Heart right ventricle (tissue), 16 donors: ENCODE results near the gene MACIR. TPM values are rescaled to one million over a fixed set of nuclear protein-coding genes. Genes with fewer than 3 reads are reported as not detected.

ENCODE experiments used
- ATAC-seq, 8 donors: fragments of 200-7000 bp; cut with Tn5 transposase; one replicate each; pipeline ENCODE4 v1.9.1; 2020; ENCODE audit warnings: mild to moderate bottlenecking in 8 of 8, moderate library complexity in 8 of 8, moderate number of reproducible peaks in 1 of 8
- DNase-seq, 2 donors: peaks; one replicate each; pipeline ENCODE4 v3.0.0-alpha.2; 2020
- H3K27ac ChIP-seq, 10 donors: fragments of 200-600 bp; sonication (generic) in 2 of 10; one replicate each; pipeline versions ENCODE4 v1.5.0 to v1.8.0; 2020 to 2022; ENCODE audit warnings: mild to moderate bottlenecking in 3 of 10
- H3K27me3 ChIP-seq, 7 donors: fragments of 200-600 bp; one replicate each; pipeline ENCODE4 v1.8.0; 2021 to 2022; ENCODE audit warnings: mild to moderate bottlenecking in 2 of 7
- H3K36me3 ChIP-seq, 9 donors: fragments of 200-600 bp; sonication (generic) in 1 of 9; one replicate each; pipeline versions ENCODE4 v1.5.0 to v1.8.0; 2020 to 2022; ENCODE audit warnings: mild to moderate bottlenecking in 2 of 9
- H3K4me1 ChIP-seq, 9 donors: fragments of 200-600 bp; sonication (generic) in 1 of 9; one replicate each; pipeline versions ENCODE4 v1.5.0 to v1.8.0; 2020 to 2022; ENCODE audit warnings: mild to moderate bottlenecking in 4 of 9
- H3K4me3 ChIP-seq, 10 donors: fragments of 200-600 bp; sonication (generic) in 2 of 10; one replicate each; pipeline versions ENCODE4 v1.5.0 to v1.8.0; 2020 to 2022; ENCODE audit warnings: mild to moderate bottlenecking in 7 of 10, moderate library complexity in 2 of 10
- H3K9me3 ChIP-seq, 11 donors: fragments of 200-600 bp in 10 of 11; sonication (generic) in 2 of 11; one replicate each; pipeline versions ENCODE4 v1.5.0 to v1.8.0; 2013 to 2022; ENCODE audit warnings: mild to moderate bottlenecking in 2 of 11, control low read depth in 1 of 11, moderate library complexity in 1 of 11
- WGBS, 2 donors: extraction: QIAGEN DNeasy Blood & Tissue Kit; methylation state at CpG; one replicate each; pipeline ENCODE4 v1.1.7; 2013; ENCODE audit warnings: inconsistent platforms in 1 of 2; 5-methylcytosine and 5-hydroxymethylcytosine counted together
- intact Hi-C, 10 donors: fragments of 100-400 bp; cut with DNase I; formaldehyde crosslinking; loops; one replicate each; pipeline versions ENCODE4 v1.11.1 to v1.14.2; 2022
- polyA plus RNA-seq, 2 donors: library from polyadenylated mRNA; stranded (reverse); fragments of 200-250 nt; gene quantifications; one replicate each; pipeline ENCODE4 v1.2.3, GENCODE V29; 2013
- total RNA-seq, 10 donors: library from RNA; stranded (reverse); fragmentation: NEBNext Ultra II Directional in 3 of 10; extraction: Animal tissue kit (Norgen Biotek cat#: 25700) in 3 of 10; gene quantifications; one replicate each; pipeline versions ENCODE4 v1.2.1 to v1.2.4, GENCODE V29; 2021 to 2023
- TF ChIP-seq, protein P1 (sequence below), 9 donors: fragments of 200-600 bp; sonication (generic) in 2 of 9; IDR thresholded peaks; one replicate each; pipeline versions ENCODE4 v1.5.0 to v1.8.0; 2021 to 2022; ENCODE audit warnings: antibody characterized with exemption in 9 of 9, mild to moderate bottlenecking in 5 of 9, moderate library complexity in 1 of 9
- donor health status: Arrhythmogenic right ventricular cardiomyopathy.
- donor health status: ischemic (EF 13 %, LVEDD 7.1; RV severe dilation, severe dysfunction).
- donor health status: healthy with polysubstance abuse.
- donor health status: DM: no; HTN: yes; CAD: no.
- donor health status: DM: no; HTN: no; CAD: no.
- donor health status: ischemic (EF 25% LVEDD 6.9; RV normal size, moderate dysfunction).
- donor health status: ischemic (EF 25% LVEDD 5.7; RV mildly dilated, moderate dysfunction).
- donor health status: healthy.
- donor health status: DM: yes; HTN: yes; CAD: no.
- donor health status: Ischemic cardiomyopathy.
- donor health status: ischemic (EF 35%, LVEDD 5.7; RV mildly dilated, moderate dysfunction).
- donor health status: nonischemic (EF 11% LVEDD 7.7; RV severe dilation, severe dysfunction).
- donor health status: DM: yes; HTN: yes; CAD: no.
- donor health status: PGD.
- donor health status: ischemic (EF 29% LVEDD 5.4; RV normal size, mild dysfunction).
- donor health status: nonischemic (EF 23%, LVEDD 6.1; RV moderate dilation, normal function).

MACIR gene
- total and polyA plus RNA-seq, 12 donors, result 1.8 to 5.1 (median 3.8) TPM

DNA sequence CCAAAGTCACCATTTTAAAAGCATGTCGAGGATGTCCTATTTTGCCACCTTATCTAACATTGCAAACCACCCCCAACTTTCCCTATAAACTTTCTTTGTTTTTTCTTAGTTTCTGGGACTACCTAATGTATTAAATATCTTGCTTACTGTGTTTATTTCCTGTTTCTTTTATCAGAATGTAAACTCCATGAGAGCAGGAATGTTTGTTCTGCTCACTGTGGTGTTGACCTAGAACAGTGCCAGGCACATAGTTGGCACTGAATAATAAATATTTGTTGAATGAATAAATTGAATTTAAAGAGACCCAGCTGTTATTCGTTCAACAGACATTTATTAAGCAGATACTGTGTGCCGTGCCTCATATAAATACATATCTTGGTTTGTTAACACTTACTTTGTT is 35.2 kb downstream of the MACIR start:
- H3K36me3 ChIP-seq, result no peaks in the 10 kb centered on the region
- H3K4me3 ChIP-seq, result no peak overlapping the region
- H3K9me3 ChIP-seq, result no peaks in the 10 kb centered on the region
- DNase-seq, result no peak
- 80 to 86% methylated on average over 3 of the region's 3 CpGs for WGBS, 2 donors
- peaks cover 0 to 18% (median 0%) of the 10 kb centered on the region in 9 donors for H3K4me1 ChIP-seq
- no peak for ATAC-seq
- no peaks in the 10 kb centered on the region for H3K27me3 ChIP-seq
- intact Hi-C loops, result no loop called here
- TF ChIP-seq, protein P1, sequence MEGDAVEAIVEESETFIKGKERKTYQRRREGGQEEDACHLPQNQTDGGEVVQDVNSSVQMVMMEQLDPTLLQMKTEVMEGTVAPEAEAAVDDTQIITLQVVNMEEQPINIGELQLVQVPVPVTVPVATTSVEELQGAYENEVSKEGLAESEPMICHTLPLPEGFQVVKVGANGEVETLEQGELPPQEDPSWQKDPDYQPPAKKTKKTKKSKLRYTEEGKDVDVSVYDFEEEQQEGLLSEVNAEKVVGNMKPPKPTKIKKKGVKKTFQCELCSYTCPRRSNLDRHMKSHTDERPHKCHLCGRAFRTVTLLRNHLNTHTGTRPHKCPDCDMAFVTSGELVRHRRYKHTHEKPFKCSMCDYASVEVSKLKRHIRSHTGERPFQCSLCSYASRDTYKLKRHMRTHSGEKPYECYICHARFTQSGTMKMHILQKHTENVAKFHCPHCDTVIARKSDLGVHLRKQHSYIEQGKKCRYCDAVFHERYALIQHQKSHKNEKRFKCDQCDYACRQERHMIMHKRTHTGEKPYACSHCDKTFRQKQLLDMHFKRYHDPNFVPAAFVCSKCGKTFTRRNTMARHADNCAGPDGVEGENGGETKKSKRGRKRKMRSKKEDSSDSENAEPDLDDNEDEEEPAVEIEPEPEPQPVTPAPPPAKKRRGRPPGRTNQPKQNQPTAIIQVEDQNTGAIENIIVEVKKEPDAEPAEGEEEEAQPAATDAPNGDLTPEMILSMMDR (IDR thresholded peaks at IDR 0.05), result no peak
- H3K27ac ChIP-seq, result no peak overlapping the region

DNA sequence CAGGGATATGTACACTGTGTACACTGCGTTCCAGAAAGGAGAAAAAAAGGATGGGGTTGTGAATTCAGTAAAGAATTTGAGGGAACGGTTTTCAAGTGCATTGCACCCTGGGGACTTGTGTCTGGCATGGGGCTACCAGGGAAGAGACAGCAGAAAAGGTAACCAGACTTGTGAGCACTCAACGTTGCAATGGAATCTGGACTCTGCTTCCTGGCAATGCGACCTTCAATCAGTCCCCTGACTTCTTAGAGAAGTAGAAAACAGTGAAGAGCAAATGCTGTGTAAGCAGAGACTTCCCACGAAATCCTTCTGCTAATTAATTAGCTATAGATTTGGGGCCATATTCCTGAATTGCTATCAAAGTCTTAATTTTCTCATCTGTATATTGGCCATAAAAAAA is 36.3 kb downstream of the MACIR start:
- H3K36me3 ChIP-seq, result no peaks in the 10 kb centered on the region

DNA sequence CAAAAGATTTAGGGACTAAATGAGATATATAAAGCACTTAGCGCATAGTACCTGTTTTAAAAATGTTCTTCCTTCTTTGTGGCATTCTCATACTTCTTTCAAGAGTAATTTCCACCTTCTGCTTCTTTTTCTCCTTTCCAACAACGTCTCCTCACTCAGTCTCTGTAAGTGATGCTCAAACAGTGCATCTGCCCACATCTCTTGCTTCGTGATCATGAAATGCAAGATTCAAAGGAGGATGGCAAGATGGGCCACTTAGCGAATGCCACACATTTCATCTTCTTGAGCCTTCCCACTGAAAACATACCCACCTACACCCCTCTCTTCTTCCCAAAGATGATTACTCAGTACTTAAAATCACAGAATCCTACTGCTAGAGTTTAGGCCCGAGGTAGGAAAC is 36.9 kb downstream of the MACIR start:
- Histone ChIP-seq H3K27ac (no peak overlapping the region), H3K36me3 (no peaks in the 10 kb centered on the region), H3K27me3 (no peaks in the 10 kb centered on the region), H3K4me3 (no peak overlapping the region), H3K4me1 (peaks cover 0 to 11% (median 0%) of the 10 kb centered on the region in 9 donors), H3K9me3 (no peaks in the 10 kb centered on the region)
- DNase-seq (no peak), ATAC-seq (no peak)
- TF ChIP-seq, protein P1 (IDR thresholded peaks at IDR 0.05), result no peak
- intact Hi-C loops, result loop anchor here in 1 of 10 donors (5.0 kb wide), 1 partner anchor 73 kb away; no protein-coding TSS in a partner anchor
- 93 to 96% methylated on average over 5 of the region's 5 CpGs for WGBS, 2 donors

More for the DNA sequence above, 36.3 kb downstream of the MACIR start:
- intact Hi-C loops, result loop anchor here in 1 of 10 donors (5.0 kb wide), 1 partner anchor 73 kb away; no protein-coding TSS in a partner anchor
- DNase-seq (no peak), ATAC-seq (no peak)
- TF ChIP-seq, protein P1 (IDR thresholded peaks at IDR 0.05), result no peak
- no peaks in the 10 kb centered on the region for H3K9me3 ChIP-seq
- peaks cover 0 to 16% (median 0%) of the 10 kb centered on the region in 9 donors for H3K4me1 ChIP-seq
- no peak overlapping the region for H3K4me3 ChIP-seq
- 72 to 76% methylated on average over 5 of the region's 5 CpGs for WGBS, 2 donors
- H3K27ac ChIP-seq, result no peak overlapping the region
- no peaks in the 10 kb centered on the region for H3K27me3 ChIP-seq

DNA sequence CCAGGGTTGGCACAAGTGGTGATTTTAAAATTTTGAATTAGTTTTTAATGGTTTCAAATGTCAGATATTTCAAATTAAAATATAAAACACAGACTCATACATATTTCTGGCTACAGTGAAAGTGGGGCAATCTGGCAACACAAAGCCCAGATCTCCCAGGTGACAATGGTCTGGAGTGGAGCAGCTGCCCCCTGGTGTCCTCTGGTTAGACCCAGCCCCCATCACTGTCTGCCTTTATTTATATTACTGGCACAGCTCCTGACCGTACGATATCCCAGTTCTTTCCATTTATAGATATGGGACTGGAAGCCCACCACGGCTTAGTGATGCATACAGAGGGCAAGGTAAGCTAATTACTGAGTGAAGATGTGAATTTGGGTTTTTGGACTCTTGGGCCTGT is 37.3 kb downstream of the MACIR start:
- Histone ChIP-seq H3K27me3 (no peaks in the 10 kb centered on the region), H3K36me3 (no peaks in the 10 kb centered on the region), H3K4me3 (no peak overlapping the region), H3K9me3 (no peaks in the 10 kb centered on the region), H3K27ac (no peak overlapping the region), H3K4me1 (peaks cover 0 to 6% (median 0%) of the 10 kb centered on the region in 9 donors)
- ATAC-seq (no peak), DNase-seq (no peak)
- intact Hi-C loops, result loop anchor here in 1 of 10 donors (5.0 kb wide), 1 partner anchor 74 kb away; no protein-coding TSS in a partner anchor
- 62 to 67% methylated on average over 3 of the region's 3 CpGs for WGBS, 2 donors
- TF ChIP-seq, protein P1 (IDR thresholded peaks at IDR 0.05), result no peak
